Heart left ventricle (tissue), 16 donors: ENCODE data around the gene CHN1. TPM values are rescaled to one million over a fixed set of nuclear protein-coding genes. Genes with fewer than 3 reads are reported as not detected.

ENCODE experiments used
- ATAC-seq, 4 donors: fragments of 200-7000 bp; cut with Tn5 transposase; one replicate each; pipeline ENCODE4 v1.9.1; 2020 to 2022; ENCODE audit warnings: moderate library complexity in 4 of 4, mild to moderate bottlenecking in 3 of 4, moderate number of reproducible peaks in 1 of 4
- DNase-seq, 5 donors: peaks; one replicate each; pipeline ENCODE4 v3.0.0-alpha.2; 2020
- H3K27ac ChIP-seq, 12 donors: fragments of 200-600 bp; sonication (generic) in 4 of 12; one replicate each; pipeline versions ENCODE4 v1.5.0 to v1.8.0; 2016 to 2022; ENCODE audit warnings: mild to moderate bottlenecking in 2 of 12
- H3K27me3 ChIP-seq, 9 donors: fragments of 200-600 bp; sonication (generic) in 2 of 9; one replicate each; pipeline versions ENCODE4 v1.5.1 to v1.8.0; 2016 to 2022; ENCODE audit warnings: mild to moderate bottlenecking in 3 of 9
- H3K36me3 ChIP-seq, 9 donors: fragments of 200-600 bp; sonication (generic) in 2 of 9; one replicate each; pipeline versions ENCODE4 v1.5.0 to v1.8.0; 2018 to 2022; ENCODE audit warnings: mild to moderate bottlenecking in 2 of 9
- H3K4me1 ChIP-seq, 12 donors: fragments of 200-600 bp; sonication (generic) in 4 of 12; one replicate each; pipeline versions ENCODE4 v1.5.0 to v1.8.0; 2016 to 2022; ENCODE audit warnings: mild to moderate bottlenecking in 3 of 12
- H3K4me3 ChIP-seq, 12 donors: fragments of 200-600 bp; sonication (generic) in 4 of 12; one replicate each; pipeline versions ENCODE4 v1.5.0 to v1.8.0; 2017 to 2022; ENCODE audit warnings: mild to moderate bottlenecking in 9 of 12, moderate library complexity in 4 of 12
- H3K9me3 ChIP-seq, 12 donors: fragments of 200-600 bp; sonication (generic) in 4 of 12; one replicate each; pipeline versions ENCODE4 v1.5.0 to v1.8.0; 2016 to 2022; ENCODE audit warnings: mild to moderate bottlenecking in 1 of 12
- POLR2A ChIP-seq, 2 donors: fragments of 450-650 bp; IDR thresholded peaks; one replicate each; pipeline ENCODE4 v1.6.1; 2017; ENCODE audit warnings: antibody characterized with exemption in 2 of 2, mild to moderate bottlenecking in 2 of 2, moderate library complexity in 2 of 2
- WGBS, 4 donors: extraction: QIAGEN DNeasy Blood & Tissue Kit in 2 of 4; methylation state at CpG; one replicate each; pipeline versions ENCODE4 v1.1.5 to v1.1.7; 2013 to 2018; 5-methylcytosine and 5-hydroxymethylcytosine counted together
- intact Hi-C, 10 donors: fragments of 100-400 bp; cut with DNase I; formaldehyde crosslinking; loops; one replicate each; pipeline versions ENCODE4 v1.11.1 to v1.14.2; 2022
- polyA plus RNA-seq, 2 donors: library from polyadenylated mRNA; stranded (reverse); fragments of 200-250 nt; gene quantifications; one replicate each; pipeline ENCODE4 v1.2.3, GENCODE V29; 2013
- total RNA-seq, 9 donors: library from RNA; depleted of rRNA in 2 of 9; stranded (reverse); fragments of >200 nt in 2 of 9; fragmentation: NEBNext Ultra II Directional in 3 of 9; extraction: Animal tissue kit (Norgen Biotek cat#: 25700) in 3 of 9; gene quantifications; one replicate each; pipeline versions ENCODE4 v1.1.0 to v1.2.4, GENCODE V29; 2016 to 2023
- TF ChIP-seq, protein P1 (sequence below), 12 donors: fragments of 200-600 bp; sonication (generic) in 4 of 12; IDR thresholded peaks; one replicate each; pipeline versions ENCODE4 v1.5.0 to v1.8.0; 2018 to 2022; ENCODE audit warnings: antibody characterized with exemption in 12 of 12, mild to moderate bottlenecking in 5 of 12
- donor health status: ischemic (EF 13 %, LVEDD 7.1; RV severe dilation, severe dysfunction).
- donor health status: healthy with polysubstance abuse.
- donor health status: DM: no; HTN: yes; CAD: no.
- donor health status: DM: no; HTN: no; CAD: no.
- donor health status: ischemic (EF 25% LVEDD 6.9; RV normal size, moderate dysfunction).
- donor health status: ischemic (EF 25% LVEDD 5.7; RV mildly dilated, moderate dysfunction).
- donor health status: healthy.
- donor health status: DM: yes; HTN: yes; CAD: no.
- donor health status: ischemic (EF 35%, LVEDD 5.7; RV mildly dilated, moderate dysfunction).
- donor health status: nonischemic (EF 11% LVEDD 7.7; RV severe dilation, severe dysfunction).
- donor health status: DM: yes; HTN: yes; CAD: no.
- donor health status: PGD.
- donor health status: ischemic (EF 29% LVEDD 5.4; RV normal size, mild dysfunction).
- donor health status: nonischemic (EF 23%, LVEDD 6.1; RV moderate dilation, normal function).

CHN1 gene
- total and polyA plus RNA-seq, 11 donors, result 6.9 to 24.3 (median 19.2) TPM

DNA sequence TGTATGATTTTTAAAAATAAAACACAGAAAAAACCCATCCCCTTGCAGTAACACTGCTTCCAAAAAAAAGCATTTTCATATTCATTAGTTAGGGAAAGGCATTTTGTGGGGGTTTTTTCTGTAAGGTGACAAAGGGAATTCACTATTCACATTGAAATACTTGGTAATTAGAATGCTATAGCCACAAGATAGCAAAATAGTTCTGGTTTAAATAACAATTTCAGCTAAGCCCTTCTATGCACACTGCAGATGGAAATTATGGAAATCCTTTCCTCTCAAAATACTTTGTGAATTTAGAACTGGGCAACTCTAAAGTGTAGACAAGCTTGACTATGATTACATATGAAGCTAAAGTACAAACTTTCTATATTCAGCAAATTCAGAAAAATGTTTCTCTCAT lies 138.8 kb downstream of the CHN1 start:
- no peak overlapping the region for H3K27ac ChIP-seq
- TF ChIP-seq, protein P1, sequence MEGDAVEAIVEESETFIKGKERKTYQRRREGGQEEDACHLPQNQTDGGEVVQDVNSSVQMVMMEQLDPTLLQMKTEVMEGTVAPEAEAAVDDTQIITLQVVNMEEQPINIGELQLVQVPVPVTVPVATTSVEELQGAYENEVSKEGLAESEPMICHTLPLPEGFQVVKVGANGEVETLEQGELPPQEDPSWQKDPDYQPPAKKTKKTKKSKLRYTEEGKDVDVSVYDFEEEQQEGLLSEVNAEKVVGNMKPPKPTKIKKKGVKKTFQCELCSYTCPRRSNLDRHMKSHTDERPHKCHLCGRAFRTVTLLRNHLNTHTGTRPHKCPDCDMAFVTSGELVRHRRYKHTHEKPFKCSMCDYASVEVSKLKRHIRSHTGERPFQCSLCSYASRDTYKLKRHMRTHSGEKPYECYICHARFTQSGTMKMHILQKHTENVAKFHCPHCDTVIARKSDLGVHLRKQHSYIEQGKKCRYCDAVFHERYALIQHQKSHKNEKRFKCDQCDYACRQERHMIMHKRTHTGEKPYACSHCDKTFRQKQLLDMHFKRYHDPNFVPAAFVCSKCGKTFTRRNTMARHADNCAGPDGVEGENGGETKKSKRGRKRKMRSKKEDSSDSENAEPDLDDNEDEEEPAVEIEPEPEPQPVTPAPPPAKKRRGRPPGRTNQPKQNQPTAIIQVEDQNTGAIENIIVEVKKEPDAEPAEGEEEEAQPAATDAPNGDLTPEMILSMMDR (IDR thresholded peaks at IDR 0.05), result no peak
- no peak for TF ChIP-seq POLR2A (IDR thresholded peaks at IDR 0.05)
- no peaks in the 10 kb centered on the region for H3K27me3 ChIP-seq
- no peak overlapping the region for H3K4me3 ChIP-seq
- H3K36me3 ChIP-seq, result no peaks in the 10 kb centered on the region
- ATAC-seq, result no peak
- no peaks in the 10 kb centered on the region for H3K9me3 ChIP-seq
- H3K4me1 ChIP-seq, result no peaks in the 10 kb centered on the region
- intact Hi-C loops, result no loop called here
- DNase-seq, result no peak

DNA sequence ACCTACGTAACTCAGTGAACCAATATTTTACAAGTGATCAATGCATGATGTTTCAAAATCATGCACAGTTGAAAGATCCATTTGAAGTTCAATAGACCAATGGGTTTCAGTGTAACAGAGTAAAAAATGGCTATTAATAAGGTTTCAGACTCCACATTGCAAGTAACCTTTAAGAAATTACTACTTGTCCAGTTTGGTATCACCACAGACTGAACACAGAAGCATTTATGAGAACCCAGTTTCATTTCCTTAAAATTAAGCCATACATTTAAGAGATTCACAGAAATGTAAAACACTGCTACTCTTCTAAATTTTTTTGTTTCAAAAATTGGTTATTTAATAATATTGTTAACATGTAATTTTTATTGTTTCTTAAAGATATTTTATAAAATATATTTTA lies 142.0 kb downstream of the CHN1 start:
- Histone ChIP-seq H3K36me3 (no peaks in the 10 kb centered on the region), H3K27ac (no peak overlapping the region), H3K4me3 (no peak overlapping the region), H3K27me3 (no peaks in the 10 kb centered on the region), H3K4me1 (no peaks in the 10 kb centered on the region), H3K9me3 (no peaks in the 10 kb centered on the region)
- DNase-seq (no peak), ATAC-seq (no peak)
- 97 to 100% (median 98%) methylated on average over 1 of the region's 1 CpG for WGBS, 4 donors
- intact Hi-C loops, result no loop called here
- TF ChIP-seq, protein P1 (IDR thresholded peaks at IDR 0.05), result no peak
- TF ChIP-seq POLR2A (IDR thresholded peaks at IDR 0.05), result no peak

DNA sequence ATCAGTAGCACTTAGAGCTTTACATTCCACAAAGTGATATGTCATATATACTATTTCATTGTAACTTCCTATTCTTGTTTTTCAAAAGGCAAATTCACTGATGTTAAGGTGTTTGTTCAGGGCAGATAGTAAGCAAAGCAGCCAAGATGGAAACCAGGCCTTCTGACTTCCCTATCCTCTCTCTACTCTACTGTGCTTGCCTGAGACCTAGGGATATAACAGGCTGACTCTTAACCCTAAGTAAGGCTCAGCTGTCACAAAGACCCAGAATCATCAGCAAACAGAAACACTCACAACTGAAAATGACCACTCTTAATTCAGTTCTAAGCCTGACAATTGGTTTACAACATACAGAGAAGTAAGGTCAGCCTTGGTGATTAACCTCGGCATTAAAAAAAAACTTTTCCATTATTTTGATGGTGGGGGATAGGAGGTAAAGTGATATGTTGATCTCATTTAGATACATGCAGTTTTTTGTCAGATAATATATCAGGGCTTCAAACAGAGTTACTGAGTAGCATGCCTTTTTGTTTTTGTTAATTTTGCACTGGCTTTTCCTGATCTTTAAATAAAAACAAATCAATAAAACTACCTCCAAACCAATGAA lies 145.5 kb downstream of the CHN1 start:
- ATAC-seq, result no peak
- H3K4me3 ChIP-seq, result no peak overlapping the region
- no peaks in the 10 kb centered on the region for H3K27me3 ChIP-seq
- H3K9me3 ChIP-seq, result no peaks in the 10 kb centered on the region
- DNase-seq, result no peak
- no peaks in the 10 kb centered on the region for H3K4me1 ChIP-seq
- TF ChIP-seq, protein P1 (IDR thresholded peaks at IDR 0.05), result no peak
- no peak for TF ChIP-seq POLR2A (IDR thresholded peaks at IDR 0.05)
- H3K36me3 ChIP-seq, result no peaks in the 10 kb centered on the region
- WGBS, 4 donors, result 92 to 97% (median 95%) methylated on average over 1 of the region's 1 CpG
- no peak overlapping the region for H3K27ac ChIP-seq
- intact Hi-C loops, result no loop called here

GRCh38 chr2:174858745-174859144 lies 146.4 kb downstream of the CHN1 start:
- no peaks in the 10 kb centered on the region for H3K4me1 ChIP-seq
- TF ChIP-seq, protein P1 (IDR thresholded peaks at IDR 0.05), result no peak
- no peak for TF ChIP-seq POLR2A (IDR thresholded peaks at IDR 0.05)
- H3K4me3 ChIP-seq, result no peak overlapping the region
- no peaks in the 10 kb centered on the region for H3K9me3 ChIP-seq
- H3K27me3 ChIP-seq, result no peaks in the 10 kb centered on the region
- intact Hi-C loops, result no loop called here
- H3K36me3 ChIP-seq, result no peaks in the 10 kb centered on the region
- ATAC-seq, result no peak
- DNase-seq, result no peak
- H3K27ac ChIP-seq, result no peak overlapping the region
